ENCODE results near the gene SKP1. TPM values are rescaled to one million over a fixed set of nuclear protein-coding genes. Genes with fewer than 3 reads are reported as not detected.

The SKP1 gene
- total and polyA plus RNA-seq, 9 of the 15 experiments (the other 6 are each of a cell fraction or from before 2014, with no cell fraction given), result 301 to 2,109 (median 639) TPM

DNA sequence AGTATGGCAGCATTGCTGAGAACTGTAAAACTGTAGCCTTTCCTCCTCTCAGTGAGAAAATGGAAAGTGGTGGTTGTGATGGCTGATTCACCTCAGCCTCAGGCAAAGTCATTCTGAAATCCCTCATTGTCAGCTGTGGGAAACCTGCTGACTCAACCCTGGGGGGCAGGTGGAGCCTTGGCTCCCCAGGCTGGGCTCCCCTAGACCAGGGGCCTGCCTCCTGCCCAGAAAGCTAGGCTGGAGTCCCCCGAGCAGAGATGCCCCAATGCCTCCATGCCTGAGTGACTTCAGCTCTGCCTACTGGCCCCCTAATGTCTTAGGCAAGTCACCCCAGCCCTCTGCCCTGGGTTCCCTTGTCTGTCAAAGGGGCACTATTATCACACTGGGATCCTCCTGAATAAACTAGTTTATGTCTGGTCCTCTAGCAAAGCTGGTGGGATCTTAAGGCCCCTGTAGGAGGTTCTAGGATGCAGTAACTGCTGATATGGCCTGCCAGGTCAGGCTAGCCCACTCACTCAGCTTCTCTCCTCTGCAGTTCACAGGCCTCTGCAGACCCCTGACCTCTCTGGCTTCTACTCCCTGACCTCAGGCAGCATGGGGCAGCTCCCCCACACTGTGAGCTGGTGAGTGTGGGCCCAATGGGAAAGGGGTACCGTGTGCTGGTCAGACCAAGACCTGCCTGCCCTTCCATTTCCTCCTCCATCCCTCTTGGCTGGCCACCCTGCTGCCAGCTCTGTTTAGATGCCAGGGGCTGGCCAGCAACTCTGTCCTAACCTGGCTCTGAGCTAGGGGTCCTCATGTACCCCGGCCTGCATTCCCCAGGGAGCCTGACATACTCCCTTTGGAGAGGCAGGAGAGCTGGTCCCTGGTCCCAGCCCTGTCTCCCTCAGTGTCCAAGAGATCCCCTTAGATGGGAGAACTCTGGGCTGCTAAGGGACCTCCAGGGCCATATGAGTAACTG is 38.1 kb downstream of the SKP1 start:
- ATAC-seq (no peak), DNase-seq (ENCODE audit: extremely low read depth in 1 of 4, low spot score in 3 of 4) (no peak), FAIRE-seq (peak; percentile 26)
- H3K4me3 ChIP-seq, result no peak overlapping the region
- no peaks in the 10 kb centered on the region for H3K9me3 ChIP-seq (replicated peaks; ENCODE audit: control insufficient read depth, insufficient read depth, low read depth, low read length)
- intact Hi-C loops (cut with micrococcal nuclease), result no loop called here
- 89% methylated on average over 3 of the region's 3 CpGs for WGBS (ENCODE audit: insufficient coverage, low coverage, missing lambda C conversion rate)
- no peak overlapping the region for H3K4me2 ChIP-seq (ENCODE audit: insufficient read depth, low read length)
- no peaks in the 10 kb centered on the region for H3K27me3 ChIP-seq (ENCODE audit: control insufficient read depth in 2 of 2, insufficient read depth in 2 of 2, low read length in 2 of 2)
- peaks cover 24% of the 10 kb centered on the region for H4K20me1 ChIP-seq (replicated peaks; ENCODE audit: control insufficient read depth, insufficient read depth, low read length)
- CTCF ChIA-PET (ENCODE audit: low intra/inter-chr PET ratio), result interaction anchor here (0.6 to 0.7 kb wide), 2 partner anchors 36 to 164 kb away, joined by 3 to 4 read pairs; no protein-coding TSS in a partner anchor
- H3K9me1 ChIP-seq (ENCODE audit: control insufficient read depth, insufficient read depth, low read length), result peaks cover 8% of the 10 kb centered on the region
- no TSS peak for BruUV-seq (replicated peaks)
- H3K36me3 ChIP-seq (ENCODE audit: control insufficient read depth, insufficient read depth, low read length), result peaks cover 77% of the 10 kb centered on the region; the same call in 2 of the 3 replicates
- H3K79me2 ChIP-seq (ENCODE audit: control insufficient read depth, insufficient read depth, low read length), result peaks cover 18% of the 10 kb centered on the region
- TF ChIP-seq ZNF324 (CRISPR knock-in tag; IDR thresholded peaks at IDR 0.05) (no peak), ZFP1 (CRISPR knock-in tag; IDR thresholded peaks at IDR 0.05) (no peak), ZNF384 (IDR thresholded peaks at IDR 0.05; ENCODE audit: low read depth, low read length) (no peak), PHF8 (IDR thresholded peaks at IDR 0.05; ENCODE audit: borderline replicate concordance, low read length) (no peak), SREBF1 (IDR thresholded peaks at IDR 0.05; ENCODE audit: borderline replicate concordance, low read depth, low read length) (no peak), ZFPM2 (CRISPR knock-in tag; IDR thresholded peaks at IDR 0.05) (no peak), ZNF436 (CRISPR knock-in tag; IDR thresholded peaks at IDR 0.05) (no peak), MED1 (CRISPR knock-in tag; IDR thresholded peaks at IDR 0.05; ENCODE audit: borderline replicate concordance) (no peak)
- TF ChIP-seq, protein P1, sequence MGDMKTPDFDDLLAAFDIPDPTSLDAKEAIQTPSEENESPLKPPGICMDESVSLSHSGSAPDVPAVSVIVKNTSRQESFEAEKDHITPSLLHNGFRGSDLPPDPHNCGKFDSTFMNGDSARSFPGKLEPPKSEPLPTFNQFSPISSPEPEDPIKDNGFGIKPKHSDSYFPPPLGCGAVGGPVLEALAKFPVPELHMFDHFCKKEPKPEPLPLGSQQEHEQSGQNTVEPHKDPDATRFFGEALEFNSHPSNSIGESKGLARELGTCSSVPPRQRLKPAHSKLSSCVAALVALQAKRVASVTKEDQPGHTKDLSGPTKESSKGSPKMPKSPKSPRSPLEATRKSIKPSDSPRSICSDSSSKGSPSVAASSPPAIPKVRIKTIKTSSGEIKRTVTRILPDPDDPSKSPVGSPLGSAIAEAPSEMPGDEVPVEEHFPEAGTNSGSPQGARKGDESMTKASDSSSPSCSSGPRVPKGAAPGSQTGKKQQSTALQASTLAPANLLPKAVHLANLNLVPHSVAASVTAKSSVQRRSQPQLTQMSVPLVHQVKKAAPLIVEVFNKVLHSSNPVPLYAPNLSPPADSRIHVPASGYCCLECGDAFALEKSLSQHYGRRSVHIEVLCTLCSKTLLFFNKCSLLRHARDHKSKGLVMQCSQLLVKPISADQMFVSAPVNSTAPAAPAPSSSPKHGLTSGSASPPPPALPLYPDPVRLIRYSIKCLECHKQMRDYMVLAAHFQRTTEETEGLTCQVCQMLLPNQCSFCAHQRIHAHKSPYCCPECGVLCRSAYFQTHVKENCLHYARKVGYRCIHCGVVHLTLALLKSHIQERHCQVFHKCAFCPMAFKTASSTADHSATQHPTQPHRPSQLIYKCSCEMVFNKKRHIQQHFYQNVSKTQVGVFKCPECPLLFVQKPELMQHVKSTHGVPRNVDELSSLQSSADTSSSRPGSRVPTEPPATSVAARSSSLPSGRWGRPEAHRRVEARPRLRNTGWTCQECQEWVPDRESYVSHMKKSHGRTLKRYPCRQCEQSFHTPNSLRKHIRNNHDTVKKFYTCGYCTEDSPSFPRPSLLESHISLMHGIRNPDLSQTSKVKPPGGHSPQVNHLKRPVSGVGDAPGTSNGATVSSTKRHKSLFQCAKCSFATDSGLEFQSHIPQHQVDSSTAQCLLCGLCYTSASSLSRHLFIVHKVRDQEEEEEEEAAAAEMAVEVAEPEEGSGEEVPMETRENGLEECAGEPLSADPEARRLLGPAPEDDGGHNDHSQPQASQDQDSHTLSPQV (IDR thresholded peaks at IDR 0.05), result no peak
- TF ChIP-seq, protein P2, sequence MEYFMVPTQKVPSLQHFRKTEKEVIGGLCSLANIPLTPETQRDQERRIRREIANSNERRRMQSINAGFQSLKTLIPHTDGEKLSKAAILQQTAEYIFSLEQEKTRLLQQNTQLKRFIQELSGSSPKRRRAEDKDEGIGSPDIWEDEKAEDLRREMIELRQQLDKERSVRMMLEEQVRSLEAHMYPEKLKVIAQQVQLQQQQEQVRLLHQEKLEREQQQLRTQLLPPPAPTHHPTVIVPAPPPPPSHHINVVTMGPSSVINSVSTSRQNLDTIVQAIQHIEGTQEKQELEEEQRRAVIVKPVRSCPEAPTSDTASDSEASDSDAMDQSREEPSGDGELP (CRISPR knock-in tag; IDR thresholded peaks at IDR 0.05; ENCODE audit: borderline replicate concordance), result no peak
- TF ChIP-seq, protein P3, sequence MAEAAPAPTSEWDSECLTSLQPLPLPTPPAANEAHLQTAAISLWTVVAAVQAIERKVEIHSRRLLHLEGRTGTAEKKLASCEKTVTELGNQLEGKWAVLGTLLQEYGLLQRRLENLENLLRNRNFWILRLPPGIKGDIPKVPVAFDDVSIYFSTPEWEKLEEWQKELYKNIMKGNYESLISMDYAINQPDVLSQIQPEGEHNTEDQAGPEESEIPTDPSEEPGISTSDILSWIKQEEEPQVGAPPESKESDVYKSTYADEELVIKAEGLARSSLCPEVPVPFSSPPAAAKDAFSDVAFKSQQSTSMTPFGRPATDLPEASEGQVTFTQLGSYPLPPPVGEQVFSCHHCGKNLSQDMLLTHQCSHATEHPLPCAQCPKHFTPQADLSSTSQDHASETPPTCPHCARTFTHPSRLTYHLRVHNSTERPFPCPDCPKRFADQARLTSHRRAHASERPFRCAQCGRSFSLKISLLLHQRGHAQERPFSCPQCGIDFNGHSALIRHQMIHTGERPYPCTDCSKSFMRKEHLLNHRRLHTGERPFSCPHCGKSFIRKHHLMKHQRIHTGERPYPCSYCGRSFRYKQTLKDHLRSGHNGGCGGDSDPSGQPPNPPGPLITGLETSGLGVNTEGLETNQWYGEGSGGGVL (CRISPR knock-in tag; IDR thresholded peaks at IDR 0.05), result no peak
- no peak overlapping the region for H3K27ac ChIP-seq (ENCODE audit: extremely low read depth, low read depth, low read length)
- in situ Hi-C loops (cut with MboI), result no loop called here
- H3K9ac ChIP-seq (ENCODE audit: insufficient read depth in 1 of 2, low read depth in 2 of 2, low read length in 2 of 2), result peak overlapping the region in 1 of 2 experiments; percentile 37; a peak in 2 of 4 replicates
- POLR2A ChIA-PET, result interaction anchor here (0.6 to 2.3 kb wide), 9 partner anchors 9 to 123 kb away, joined by 3 to 11 read pairs (median 4); no protein-coding TSS in a partner anchor
- H3K4me1 ChIP-seq (replicated peaks in 1 of 2; ENCODE audit: control insufficient read depth in 2 of 2, insufficient read depth in 2 of 2, low read length in 2 of 2), result peaks cover 10 to 30% of the 10 kb centered on the region in 2 experiments; a peak in 4 of 5 replicates
- H2AFZ ChIP-seq (ENCODE audit: low read depth, low read length), result no peak overlapping the region

Data from K562 (cell line).